ENCODE results near the gene FADS1. TPM values are rescaled to one million over a fixed set of nuclear protein-coding genes. Genes with fewer than 3 reads are reported as not detected.

The FADS1 gene
- total RNA-seq, 3 donors from 2014 or later (not counting 1 experiment from before 2014, with no cell fraction given) = 9.3 to 17.2 (median 10.2) TPM

DNA sequence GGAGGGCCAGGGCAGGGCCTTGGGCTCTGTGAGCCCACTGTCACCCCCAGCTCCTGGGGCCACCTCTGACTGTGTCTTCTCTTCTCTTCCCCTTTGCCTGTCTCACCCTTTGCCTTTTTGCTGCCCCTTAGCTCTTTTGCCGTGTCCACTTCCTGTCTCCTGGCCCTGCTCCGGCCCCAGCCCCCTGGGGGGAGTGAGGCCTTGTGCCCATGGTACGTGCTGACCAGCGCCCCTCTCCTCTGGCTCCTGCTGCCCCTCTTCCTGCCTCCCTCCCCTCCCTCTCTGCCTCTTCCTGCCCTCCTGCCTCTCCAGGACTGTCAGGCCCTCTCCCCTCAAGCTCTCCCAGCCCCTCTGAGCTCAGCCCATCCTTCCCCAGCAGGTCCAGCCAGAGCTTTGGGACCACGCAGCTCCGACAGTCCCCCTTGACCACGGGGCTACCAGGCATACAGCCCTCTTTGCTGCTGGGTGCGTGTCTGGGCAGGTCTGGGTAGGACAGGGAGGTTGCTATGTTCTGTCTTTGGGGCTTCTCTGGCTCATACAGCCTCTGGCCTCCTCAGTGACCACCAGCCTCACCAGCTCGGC is 36.1 kb downstream of the FADS1 start:
- Mint-ChIP-seq H3K27ac (no peak overlapping the region), H3K4me3 (no peak overlapping the region), H3K27me3 (ENCODE audit: low read depth in 2 of 2) (no peaks in the 10 kb centered on the region), H3K9me3 (no peaks in the 10 kb centered on the region), H3K4me1 (peaks cover 8 to 21% of the 10 kb centered on the region in 2 donors), H3K36me3 (no peaks in the 10 kb centered on the region)
- peaks cover 23% of the 10 kb centered on the region for H3K4me1 ChIP-seq (ENCODE audit: control insufficient read depth, insufficient read depth, low read length)
- no peak for DNase-seq
- H3K27ac ChIP-seq (ENCODE audit: low read length) = no peak overlapping the region
- WGBS (ENCODE audit: insufficient coverage) = 84% methylated on average over 9 of the region's 9 CpGs
- TF ChIP-seq, protein P1, sequence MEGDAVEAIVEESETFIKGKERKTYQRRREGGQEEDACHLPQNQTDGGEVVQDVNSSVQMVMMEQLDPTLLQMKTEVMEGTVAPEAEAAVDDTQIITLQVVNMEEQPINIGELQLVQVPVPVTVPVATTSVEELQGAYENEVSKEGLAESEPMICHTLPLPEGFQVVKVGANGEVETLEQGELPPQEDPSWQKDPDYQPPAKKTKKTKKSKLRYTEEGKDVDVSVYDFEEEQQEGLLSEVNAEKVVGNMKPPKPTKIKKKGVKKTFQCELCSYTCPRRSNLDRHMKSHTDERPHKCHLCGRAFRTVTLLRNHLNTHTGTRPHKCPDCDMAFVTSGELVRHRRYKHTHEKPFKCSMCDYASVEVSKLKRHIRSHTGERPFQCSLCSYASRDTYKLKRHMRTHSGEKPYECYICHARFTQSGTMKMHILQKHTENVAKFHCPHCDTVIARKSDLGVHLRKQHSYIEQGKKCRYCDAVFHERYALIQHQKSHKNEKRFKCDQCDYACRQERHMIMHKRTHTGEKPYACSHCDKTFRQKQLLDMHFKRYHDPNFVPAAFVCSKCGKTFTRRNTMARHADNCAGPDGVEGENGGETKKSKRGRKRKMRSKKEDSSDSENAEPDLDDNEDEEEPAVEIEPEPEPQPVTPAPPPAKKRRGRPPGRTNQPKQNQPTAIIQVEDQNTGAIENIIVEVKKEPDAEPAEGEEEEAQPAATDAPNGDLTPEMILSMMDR (IDR thresholded peaks at IDR 0.05) = no peak
- ATAC-seq = no peak
- no peaks in the 10 kb centered on the region for H3K9me3 ChIP-seq (ENCODE audit: control insufficient read depth, insufficient read depth, low read length)
- H3K27me3 ChIP-seq (ENCODE audit: control insufficient read depth, insufficient read depth, low read length) = no peaks in the 10 kb centered on the region
- intact Hi-C loops (cut with micrococcal nuclease) = no loop called here
- no peak overlapping the region for H3K4me3 ChIP-seq (ENCODE audit: low read length)
- peaks cover 5% of the 10 kb centered on the region for H3K36me3 ChIP-seq (ENCODE audit: control insufficient read depth, insufficient read depth, low read length)

DNA sequence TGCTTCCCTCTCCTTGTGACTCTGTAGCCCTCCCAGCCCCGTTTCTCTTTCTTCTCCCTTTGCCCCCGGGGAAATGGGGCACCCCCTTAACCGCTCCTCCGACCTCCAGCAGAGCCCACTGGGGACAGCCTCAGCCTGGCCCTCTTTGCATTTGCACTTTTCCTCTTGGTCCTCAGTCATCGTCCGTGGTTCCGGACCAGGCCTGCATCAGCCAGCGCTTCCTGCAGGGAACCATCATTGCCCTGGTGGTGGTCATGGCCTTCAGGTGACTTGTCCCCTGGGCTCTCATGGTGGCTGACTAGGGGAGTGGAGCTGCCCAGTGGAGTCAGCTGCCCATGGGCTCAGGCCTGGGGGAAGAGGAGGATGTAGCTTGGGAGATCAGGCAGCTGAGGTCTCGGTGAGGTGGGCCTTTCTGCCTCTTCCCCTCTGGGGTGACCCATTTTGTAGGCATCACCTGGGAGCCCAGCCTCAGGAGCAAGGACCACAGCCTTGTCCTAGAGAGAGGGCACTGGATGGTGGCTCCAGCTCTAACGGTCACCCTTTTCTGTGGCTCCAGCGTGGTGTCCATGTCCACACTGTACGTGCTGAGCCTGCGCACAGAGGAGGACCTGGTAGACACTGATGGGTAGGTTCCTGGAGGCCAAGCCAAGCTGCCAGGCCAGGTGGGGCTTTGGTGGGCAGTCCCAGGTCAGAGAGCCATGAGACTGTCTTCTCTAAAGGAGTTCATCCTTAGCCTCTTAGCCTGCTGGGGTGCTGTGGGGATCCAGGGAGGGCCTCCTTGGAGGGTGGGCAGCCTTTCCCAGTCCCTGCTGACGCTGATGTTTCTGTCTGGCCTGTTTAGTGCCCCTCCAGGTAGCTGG is 36.9 kb downstream of the FADS1 start:
- Histone ChIP-seq H3K9me3 (ENCODE audit: control insufficient read depth, insufficient read depth, low read length) (no peaks in the 10 kb centered on the region), H3K4me1 (ENCODE audit: control insufficient read depth, insufficient read depth, low read length) (peaks cover 31% of the 10 kb centered on the region), H3K27ac (ENCODE audit: low read length) (no peak overlapping the region), H3K36me3 (ENCODE audit: control insufficient read depth, insufficient read depth, low read length) (no peaks in the 10 kb centered on the region), H3K4me3 (ENCODE audit: low read length) (no peak overlapping the region), H3K27me3 (ENCODE audit: control insufficient read depth, insufficient read depth, low read length) (no peaks in the 10 kb centered on the region)
- Mint-ChIP-seq H3K9me3 (no peaks in the 10 kb centered on the region), H3K36me3 (no peaks in the 10 kb centered on the region), H3K4me3 (peak overlapping the region; percentile 13), H3K27me3 (ENCODE audit: low read depth in 2 of 2) (no peaks in the 10 kb centered on the region), H3K27ac (no peak overlapping the region), H3K4me1 (peaks cover 13 to 26% of the 10 kb centered on the region in 2 donors)
- intact Hi-C loops (cut with micrococcal nuclease) = no loop called here
- TF ChIP-seq, protein P1 (IDR thresholded peaks at IDR 0.05) = no peak
- DNase-seq (no peak), ATAC-seq (no peak)
- WGBS (ENCODE audit: insufficient coverage) = 93% methylated on average over 14 of the region's 14 CpGs

DNA sequence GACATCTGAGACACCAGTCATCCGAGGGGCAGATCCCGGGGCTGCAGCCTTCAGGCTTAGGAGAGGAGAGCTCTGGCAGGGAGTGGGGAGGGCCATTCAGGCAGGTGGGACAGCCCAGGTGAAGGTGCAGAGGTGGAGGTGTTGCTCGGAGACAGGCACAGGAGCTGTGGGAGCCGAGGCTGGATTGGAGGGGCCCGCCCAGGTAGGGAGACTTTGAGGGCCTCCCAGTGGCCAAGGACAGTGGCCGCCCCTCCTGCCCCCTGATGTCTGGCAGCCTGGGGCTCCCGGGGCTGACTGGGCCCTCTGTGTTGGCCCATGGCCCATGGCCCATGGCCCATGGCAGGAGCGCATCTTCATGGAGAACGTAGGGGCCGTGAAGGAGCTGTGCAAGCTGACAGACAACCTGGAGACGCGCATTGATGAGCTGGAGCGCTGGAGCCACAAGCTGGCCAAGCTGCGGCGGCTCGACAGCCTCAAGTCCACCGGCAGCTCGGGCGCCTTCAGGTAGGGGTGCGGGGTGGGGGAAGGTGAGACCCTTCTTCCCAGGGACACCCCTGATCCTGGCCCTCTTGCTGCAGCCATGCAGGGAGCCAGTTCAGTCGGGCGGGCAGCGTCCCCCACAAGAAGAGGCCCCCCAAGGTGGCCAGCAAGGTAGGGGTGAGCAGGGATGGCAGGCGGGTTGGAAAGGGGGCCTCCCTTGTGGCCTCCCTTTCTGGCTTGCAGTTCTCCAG is 37.7 kb downstream of the FADS1 start:
- H3K27ac ChIP-seq (ENCODE audit: low read length) = no peak overlapping the region
- H3K36me3 ChIP-seq (ENCODE audit: control insufficient read depth, insufficient read depth, low read length) = no peaks in the 10 kb centered on the region
- Mint-ChIP-seq H3K4me1 (peaks cover 13 to 28% of the 10 kb centered on the region in 2 donors), H3K9me3 (no peaks in the 10 kb centered on the region), H3K27me3 (ENCODE audit: low read depth in 2 of 2) (no peaks in the 10 kb centered on the region), H3K27ac (no peak overlapping the region), H3K4me3 (no peak overlapping the region), H3K36me3 (no peaks in the 10 kb centered on the region)
- H3K9me3 ChIP-seq (ENCODE audit: control insufficient read depth, insufficient read depth, low read length) = no peaks in the 10 kb centered on the region
- no peaks in the 10 kb centered on the region for H3K27me3 ChIP-seq (ENCODE audit: control insufficient read depth, insufficient read depth, low read length)
- peaks cover 33% of the 10 kb centered on the region for H3K4me1 ChIP-seq (ENCODE audit: control insufficient read depth, insufficient read depth, low read length)
- ATAC-seq (no peak), DNase-seq (no peak)
- no peak overlapping the region for H3K4me3 ChIP-seq (ENCODE audit: low read length)
- intact Hi-C loops (cut with micrococcal nuclease) = no loop called here
- 96% methylated on average over 24 of the region's 24 CpGs for WGBS (ENCODE audit: insufficient coverage)
- TF ChIP-seq, protein P1 (IDR thresholded peaks at IDR 0.05) = no peak

Measured in natural killer cell (primary cell).